H1 (cell line): Measurements from ENCODE around the gene RGL2. TPM values are rescaled to one million over a fixed set of nuclear protein-coding genes. Genes with fewer than 3 reads are reported as not detected.

Source experiments
- CTCF ChIA-PET: fragments of 300-600 bp; sonication (Branson Sonifier 250); formaldehyde crosslinking; loops from one replicate; lab custom pipeline; 2021; ENCODE audit not compliant: partially characterized antibody; lab: Charles Lee
- POLR2A ChIA-PET: fragments of 300-600 bp; sonication (Branson Sonifier 250); formaldehyde crosslinking; loops from one replicate; lab custom pipeline; 2021; ENCODE audit warnings: inconsistent platforms; ENCODE audit not compliant: partially characterized antibody; lab: Charles Lee
- DNase-seq, 2 experiments: peaks; one replicate each; pipeline versions ENCODE4 v3.0.0 to v3.0.0-alpha.2; 2010 to 2022; ENCODE audit warnings: low spot score in 2 of 2, low read depth in 1 of 2, mixed read lengths in 1 of 2
- FAIRE-seq: peaks from 2 replicates; lab custom pipeline; 2011; peaks lifted over from hg19 to GRCh38; lab: Jason Lieb, UNC
- H2AFZ ChIP-seq: 2 replicates; pipeline ENCODE4 v1.8.1; 2012; ENCODE audit warnings: low read length, inconsistent platforms
- H2AK5ac ChIP-seq: 2 replicates; pipeline ENCODE4 v1.6.1; 2013; ENCODE audit warnings: low read depth, low read length
- H2BK120ac ChIP-seq: replicated peaks from 2 replicates; pipeline ENCODE3; 2013; ENCODE audit warnings: low read depth, low read length, inconsistent platforms
- H2BK12ac ChIP-seq: 2 replicates; pipeline ENCODE4 v1.6.1; 2013; ENCODE audit warnings: low read depth, low read length
- H2BK15ac ChIP-seq: 2 replicates; pipeline ENCODE4 v1.6.1; 2013; ENCODE audit warnings: low read length
- H2BK20ac ChIP-seq: 2 replicates; pipeline ENCODE4 v1.6.1; 2013; ENCODE audit warnings: low read length
- H2BK5ac ChIP-seq: 2 replicates; pipeline ENCODE4 v1.6.1; 2013; ENCODE audit warnings: low read depth, low read length
- H3K14ac ChIP-seq: 2 replicates; pipeline ENCODE4 v1.6.1; 2013; ENCODE audit warnings: inconsistent platforms; ENCODE audit not compliant: insufficient read length
- H3K18ac ChIP-seq: 2 replicates; pipeline ENCODE4 v1.6.1; 2013; ENCODE audit warnings: low read length; ENCODE audit errors: extremely low read depth
- H3K23ac ChIP-seq: 2 replicates; pipeline ENCODE4 v1.6.1; 2013; ENCODE audit warnings: inconsistent platforms; ENCODE audit not compliant: insufficient read length
- H3K23me2 ChIP-seq: 2 replicates; pipeline ENCODE4 v1.6.1; 2013; ENCODE audit warnings: low read depth, low read length
- H3K27ac ChIP-seq: 2 replicates; pipeline ENCODE4 v1.6.1; 2011; ENCODE audit warnings: low read depth, low read length, inconsistent platforms
- H3K27me3 ChIP-seq, 4 experiments: replicated peaks in 1 of 4; 1 replicate in 1 of 4; 2 replicates in 3 of 4; pipeline versions ENCODE4 v1.6.1 to v1.8.1; 2011 to 2013; ENCODE audit warnings: low read length in 3 of 4, mild to moderate bottlenecking in 3 of 4, inconsistent platforms in 2 of 4, mixed read lengths in 2 of 4, moderate library complexity in 1 of 4; ENCODE audit not compliant: control insufficient read depth in 3 of 4, insufficient read depth in 3 of 4; ENCODE audit errors: extremely low read depth in 1 of 4
- H3K36me3 ChIP-seq, 4 experiments: 2 replicates each; pipeline versions ENCODE4 v1.6.1 to v1.8.1; 2011 to 2013; ENCODE audit warnings: mild to moderate bottlenecking in 4 of 4, low read length in 3 of 4, moderate library complexity in 2 of 4, control low read depth in 1 of 4, inconsistent platforms in 1 of 4; ENCODE audit not compliant: insufficient read depth in 4 of 4, control insufficient read depth in 2 of 4
- H3K4ac ChIP-seq: replicated peaks from 2 replicates; pipeline ENCODE3; 2013; ENCODE audit warnings: low read length, low read depth, mixed read lengths, inconsistent platforms; ENCODE audit not compliant: insufficient read length
- H3K4me1 ChIP-seq, 4 experiments: replicated peaks in 1 of 4; 1 replicate in 1 of 4; 2 replicates in 3 of 4; pipeline versions ENCODE4 v1.6.1 to v1.8.1; 2011 to 2013; ENCODE audit warnings: low read length in 3 of 4, inconsistent platforms in 2 of 4, mixed read lengths in 1 of 4; ENCODE audit not compliant: insufficient read depth in 4 of 4, control insufficient read depth in 3 of 4
- H3K4me2 ChIP-seq, 2 experiments: 2 replicates each; pipeline versions ENCODE4 v1.6.1 to v1.8.1; 2011 to 2013; ENCODE audit warnings: low read depth in 2 of 2, low read length in 2 of 2, control low read depth in 1 of 2, inconsistent platforms in 1 of 2, mild to moderate bottlenecking in 1 of 2; ENCODE audit not compliant: insufficient read depth in 1 of 2
- H3K4me3 ChIP-seq, 4 experiments: fragments of 200-600, 300-600 bp in 1 of 4; sonication (generic), shearing (Covaris generic), sonication (Bioruptor Twin) in 1 of 4; 2 replicates each; pipeline versions ENCODE4 v1.5.1 to v1.8.1; 2011 to 2016; ENCODE audit warnings: low read length in 4 of 4, low read depth in 3 of 4, control low read depth in 2 of 4, inconsistent platforms in 2 of 4, mild to moderate bottlenecking in 2 of 4, mixed read lengths in 1 of 4, moderate library complexity in 1 of 4; ENCODE audit not compliant: insufficient read depth in 2 of 4; ENCODE audit errors: extremely low read depth in 1 of 4
- H3K56ac ChIP-seq: replicated peaks from 2 replicates; pipeline ENCODE3; 2013; ENCODE audit warnings: low read depth, mild to moderate bottlenecking, mixed read lengths, low read length, inconsistent platforms; ENCODE audit not compliant: insufficient read length
- H3K79me1 ChIP-seq: 2 replicates; pipeline ENCODE4 v1.6.1; 2013; ENCODE audit warnings: low read depth, low read length, control low read depth
- H3K79me2 ChIP-seq, 2 experiments: 2 replicates each; pipeline versions ENCODE4 v1.6.1 to v1.8.1; 2012 to 2013; ENCODE audit warnings: low read length in 2 of 2, mild to moderate bottlenecking in 2 of 2, inconsistent platforms in 1 of 2; ENCODE audit not compliant: insufficient read depth in 2 of 2, control insufficient read depth in 1 of 2
- H3K9ac ChIP-seq, 4 experiments: replicated peaks in 1 of 4; 1 replicate in 1 of 4; 2 replicates in 3 of 4; pipeline versions ENCODE4 v1.6.1 to v1.8.1; 2011 to 2013; ENCODE audit warnings: low read depth in 3 of 4, low read length in 3 of 4, control low read depth in 2 of 4, mild to moderate bottlenecking in 2 of 4, moderate library complexity in 2 of 4, inconsistent platforms in 1 of 4; ENCODE audit errors: extremely low read depth in 1 of 4
- H3K9me3 ChIP-seq, 2 experiments: 2 replicates each; pipeline versions ENCODE4 v1.6.1 to v1.8.1; 2012 to 2013; ENCODE audit warnings: mild to moderate bottlenecking in 2 of 2, moderate library complexity in 2 of 2, control low read depth in 1 of 2, inconsistent platforms in 1 of 2, low read depth in 1 of 2, low read length in 1 of 2, mixed read lengths in 1 of 2; ENCODE audit not compliant: insufficient read depth in 2 of 2
- H4K20me1 ChIP-seq, 2 experiments: replicated peaks in 1 of 2; 2 replicates each; pipeline versions ENCODE3 to v1.8.1; 2011 to 2013; ENCODE audit warnings: inconsistent platforms in 2 of 2, low read length in 2 of 2, mild to moderate bottlenecking in 1 of 2; ENCODE audit not compliant: insufficient read depth in 2 of 2, control insufficient read depth in 1 of 2
- H4K5ac ChIP-seq: 2 replicates; pipeline ENCODE4 v1.6.1; 2013; ENCODE audit warnings: low read length, low read depth, mixed read lengths, inconsistent platforms; ENCODE audit not compliant: insufficient read length
- H4K8ac ChIP-seq: 2 replicates; pipeline ENCODE4 v1.8.0; 2013; ENCODE audit warnings: mild to moderate bottlenecking, moderate library complexity, low read length, inconsistent platforms; ENCODE audit not compliant: insufficient read depth; ENCODE audit errors: extremely low read depth
- H4K91ac ChIP-seq: replicated peaks from 2 replicates; pipeline ENCODE3; 2013; ENCODE audit warnings: low read length, mixed read lengths, inconsistent platforms; ENCODE audit not compliant: insufficient read length
- CTCF ChIP-seq, 3 experiments: IDR thresholded peaks; 1 replicate in 2 of 3; 2 replicates in 1 of 3; pipeline versions ENCODE4 v1.5.1 to v1.6.1; 2011; ENCODE audit warnings: low read length in 3 of 3, mild to moderate bottlenecking in 3 of 3, inconsistent platforms in 2 of 3, low read depth in 1 of 3, moderate library complexity in 1 of 3; ENCODE audit not compliant: insufficient read depth in 1 of 3; ENCODE audit errors: control extremely low read depth in 1 of 3
- JUND ChIP-seq: IDR thresholded peaks from 2 replicates; pipeline ENCODE4 v1.6.1; 2011; ENCODE audit warnings: mild to moderate bottlenecking, improper control_type of control experiment, low read length
- POU5F1 ChIP-seq: IDR thresholded peaks from 2 replicates; pipeline ENCODE4 v1.6.1; 2011; ENCODE audit warnings: low read depth, mild to moderate bottlenecking, low read length, moderate library complexity
- RAD21 ChIP-seq, 2 experiments: IDR thresholded peaks in 1 of 2; conservative IDR thresholded peaks in 1 of 2; 2 replicates each; pipeline ENCODE4 v1.6.1; 2011; ENCODE audit warnings: low read depth in 2 of 2, low read length in 2 of 2, improper control_type of control experiment in 1 of 2, inconsistent platforms in 1 of 2, mild to moderate bottlenecking in 1 of 2, moderate library complexity in 1 of 2
- SP1 ChIP-seq: IDR thresholded peaks from 2 replicates; pipeline ENCODE4 v1.6.1; 2011; ENCODE audit warnings: low read depth, low read length
- TEAD4 ChIP-seq: IDR thresholded peaks from 2 replicates; pipeline ENCODE4 v1.6.1; 2012; ENCODE audit warnings: low read depth, low read length, inconsistent platforms, mixed read lengths
- WGBS, 2 experiments: shearing (Covaris generic) in 1 of 2; methylation state at CpG; one replicate each; pipeline versions ENCODE4 v1.1.6 to v1.1.7; 2013 to 2015; ENCODE audit warnings: low lambda C conversion rate in 2 of 2, mixed read lengths in 2 of 2, inconsistent platforms in 1 of 2, low coverage in 1 of 2, missing lambda C conversion rate in 1 of 2; ENCODE audit not compliant: insufficient replicate concordance in 2 of 2, insufficient coverage in 1 of 2, insufficient read length in 1 of 2; ENCODE audit errors: extremely low coverage in 1 of 2, missing lambda C conversion rate in 1 of 2; 5-methylcytosine and 5-hydroxymethylcytosine counted together
- polyA plus RNA-seq, 7 experiments: library from polyadenylated mRNA; depleted of rRNA in 3 of 7; stranded (reverse) in 5 of 7; unstranded in 2 of 7; fragments of >200 nt in 5 of 7; fragments of 200-250 nt in 2 of 7; gene quantifications; 1 replicate in 5 of 7; 2 replicates in 1 of 7; 4 replicates in 1 of 7; pipeline versions ENCODE4 v1.2.1 to v1.2.3, GENCODE V29; 2011 to 2013; ENCODE audit warnings: missing spikeins in 2 of 7, mixed read lengths in 2 of 7
- total RNA-seq: library from RNA; stranded (reverse); fragmentation: NEBNext Ultra II Directional; extraction: Animal tissue kit (Norgen Biotek cat#: 25700); gene quantifications from 2 replicates; pipeline ENCODE4 v1.2.1, GENCODE V29; 2021

RGL2 gene
- total and polyA plus RNA-seq, 2 of the 8 experiments (the other 6 are each of a cell fraction or from before 2014, with no cell fraction given): 58.1 to 80.3 TPM

DNA sequence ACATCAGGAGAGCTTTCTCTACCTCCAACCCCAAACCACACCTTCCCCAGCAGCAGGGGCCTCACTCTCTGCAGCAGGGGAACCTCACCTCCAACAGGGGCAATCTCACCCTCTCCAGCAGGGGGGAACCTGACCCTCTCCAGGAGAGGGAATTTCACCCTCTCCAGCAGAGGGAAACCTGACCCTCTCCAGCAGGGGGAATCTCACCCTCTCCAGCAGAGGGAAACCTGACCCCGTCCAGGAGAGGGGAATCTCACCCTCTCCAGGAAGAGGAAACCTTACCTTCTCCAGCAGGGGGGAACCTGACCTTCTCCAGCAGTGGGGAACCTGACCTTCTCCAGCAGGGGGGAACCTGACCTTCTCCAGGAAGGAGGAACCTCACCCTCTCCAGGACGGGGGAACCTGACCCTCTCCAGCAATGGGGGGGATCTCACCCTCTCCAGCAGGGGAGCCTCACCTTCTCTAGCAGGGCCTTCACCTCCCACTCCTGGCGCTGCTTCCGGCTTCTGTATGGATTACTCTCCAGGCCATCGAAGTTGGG, 18.7 kb downstream of the RGL2 start:
- no peak overlapping the region for H3K18ac ChIP-seq
- WGBS, 2 experiments: 76% methylated on average over 4 of the region's 5 CpGs; no CpG with 5 or more reads in 1 of the 2 experiments
- H3K4me1 ChIP-seq: peaks cover 0 to 15% (median 6%) of the 10 kb centered on the region in 4 experiments; a peak in 6 of 7 replicates
- H3K79me1 ChIP-seq: no peaks in the 10 kb centered on the region
- peaks cover 5 to 6% of the 10 kb centered on the region in 2 experiments for H4K20me1 ChIP-seq
- H2BK20ac ChIP-seq: no peak overlapping the region
- no peak overlapping the region for H3K4ac ChIP-seq
- DNase-seq (peak in 1 of 2 experiments; percentile 64), FAIRE-seq (no peak)
- no peak overlapping the region for H2BK120ac ChIP-seq
- H3K56ac ChIP-seq: no peak overlapping the region
- H3K23ac ChIP-seq: no peak overlapping the region
- H4K5ac ChIP-seq: no peak overlapping the region
- no peak overlapping the region for H3K4me3 ChIP-seq
- no peak overlapping the region; a peak in 1 of 4 replicates for H3K4me2 ChIP-seq
- no peak overlapping the region for H2BK12ac ChIP-seq
- no peaks in the 10 kb centered on the region for H3K9me3 ChIP-seq
- no peak for TF ChIP-seq JUND
- TF ChIP-seq CTCF (IDR thresholded peaks at IDR 0.05; ENCODE audit: control extremely low read depth in 1 of 3, insufficient read depth in 1 of 3, low read depth in 1 of 3, low read length in 3 of 3): peak in 2 of 3 experiments; percentile 80 to 99; a peak in 3 of 4 replicates
- TF ChIP-seq SP1: no peak
- TF ChIP-seq TEAD4: peak; percentile 28; the same call in 1 of the 2 replicates
- peak; percentile 58 to 67 for TF ChIP-seq RAD21 (IDR thresholded peaks at IDR 0.05 in 1 of 2, conservative IDR thresholded peaks at IDR 0.05 in 1 of 2; ENCODE audit: low read depth in 2 of 2, low read length in 2 of 2)
- no peak for TF ChIP-seq POU5F1
- H3K79me2 ChIP-seq: peaks cover 0 to 4% of the 10 kb centered on the region in 2 experiments; a peak in 2 of 4 replicates
- no peak overlapping the region for H3K14ac ChIP-seq
- ChIA-PET CTCF (interaction anchor here (0.6 to 8.0 kb wide), 12 partner anchors 9 to 106 kb away, joined by 3 to 81 read pairs (median 3); partner anchors contain the start of genes PFDN6, RGL2, RPS18 and TAPBP), POLR2A (interaction anchor here (0.9 to 12.0 kb wide), 6 partner anchors 8 to 310 kb away, joined by 3 to 337 read pairs (median 12); partner anchors contain the start of genes PFDN6, RGL2, RPS18 and VPS52)
- peak overlapping the region; percentile 45; the same call in 1 of the 2 replicates for H2BK5ac ChIP-seq
- peaks cover 8% of the 10 kb centered on the region for H3K23me2 ChIP-seq
- H2BK15ac ChIP-seq: no peak overlapping the region
- H2AK5ac ChIP-seq: no peak overlapping the region
- H3K36me3 ChIP-seq: peaks cover 6 to 34% (median 21%) of the 10 kb centered on the region in 4 experiments; a peak in 7 of 8 replicates
- no peaks in the 10 kb centered on the region for H3K27me3 ChIP-seq
- H4K91ac ChIP-seq: no peak overlapping the region
- no peak overlapping the region for H4K8ac ChIP-seq
- no peak overlapping the region for H3K9ac ChIP-seq
- no peak overlapping the region for H2AFZ ChIP-seq
- H3K27ac ChIP-seq: no peak overlapping the region
